ENCODE data around the gene TUBB2A.
A peak's percentile ranks its signal among the peaks of the same experiment; 100 is the strongest.
"Not testable (repeated sequence)": the region's sequence is repeated elsewhere in the genome, so short reads cannot be mapped to it uniquely, and the experiment has no call there.

The TUBB2A gene

DNA sequence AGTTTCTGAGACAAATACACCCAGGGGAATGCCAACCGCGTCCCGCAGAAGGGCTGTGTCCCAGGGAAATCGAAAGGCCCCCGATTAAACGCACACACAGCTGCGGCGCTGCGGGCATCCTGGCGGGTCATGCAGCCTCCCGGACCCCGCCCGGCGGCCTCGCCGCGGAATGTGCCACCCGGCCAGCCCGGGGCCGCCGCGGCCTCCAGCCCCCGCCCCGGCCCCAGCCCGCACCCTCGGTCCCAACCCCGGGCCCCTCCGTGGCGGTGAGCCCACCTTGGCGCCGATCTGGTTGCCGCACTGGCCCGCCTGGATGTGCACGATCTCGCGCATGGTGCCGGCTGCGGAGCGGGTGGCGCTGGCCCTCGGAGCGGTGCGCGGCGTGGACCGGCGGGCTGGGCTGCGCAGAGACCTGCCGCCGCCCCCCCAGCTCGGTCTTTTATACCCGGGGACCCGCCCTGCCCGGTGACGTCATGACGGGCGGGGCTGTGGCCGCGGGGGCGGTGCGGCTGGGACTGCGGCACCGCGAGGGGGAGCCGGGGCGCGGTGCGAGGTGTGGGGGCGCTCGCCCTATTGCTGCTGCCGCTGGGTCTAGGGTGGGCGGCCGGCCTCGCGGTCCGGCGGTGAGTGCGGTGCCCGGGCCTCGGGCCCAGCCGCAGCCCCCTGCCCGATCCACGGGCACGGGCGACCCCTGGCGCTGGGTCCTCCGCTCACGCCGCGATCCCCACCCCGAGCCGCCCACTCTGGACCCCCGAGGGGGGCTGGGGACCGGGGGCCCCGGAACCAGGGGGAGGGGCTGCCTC, at the start of gene TUBB2A:
TSS of gene TUBB2A (minus strand) at position 414 of the 803 bp plus-strand sequence. CDS start at position 333, 81 bp downstream.
- peak; percentile 74 to 82 for DNase-seq (ENCODE audit: low read depth in 2 of 2)

GRCh38 chr6:3206339-3207015, 49.1 kb upstream of the TUBB2A start:
- no peak for DNase-seq (ENCODE audit: low read depth in 2 of 2)

GRCh38 chr6:3205913-3206312, 48.6 kb upstream of the TUBB2A start:
- no peak for DNase-seq (ENCODE audit: low read depth in 2 of 2)

- no peak for DNase-seq (ENCODE audit: low read depth in 2 of 2)
Observed at GRCh38 chr6:3204921-3205320, 47.6 kb upstream of the TUBB2A start.

GRCh38 chr6:3202999-3203696, 45.8 kb upstream of the TUBB2A start:
- no peak for DNase-seq (ENCODE audit: low read depth in 2 of 2)

DNA sequence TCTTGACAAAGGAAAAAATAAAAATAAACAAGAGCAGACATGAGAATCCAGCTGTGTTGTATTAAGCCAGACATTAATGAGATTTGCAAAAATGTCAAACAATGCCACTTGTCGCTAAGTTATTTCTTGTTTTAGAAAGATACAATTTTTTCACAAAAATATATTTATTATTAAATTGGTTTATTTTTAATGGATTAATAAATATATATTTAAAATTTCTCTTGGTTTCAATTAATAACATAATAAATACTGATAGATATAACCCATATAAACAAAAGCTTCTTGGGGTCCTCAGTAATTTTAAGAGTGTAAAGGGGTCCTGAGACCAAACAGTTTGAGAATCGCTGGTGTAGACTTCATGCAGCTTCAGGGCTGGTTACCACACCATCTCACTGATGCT, 44.0 kb upstream of the TUBB2A start:
- DNase-seq (ENCODE audit: low read depth in 2 of 2), result no peak

DNA sequence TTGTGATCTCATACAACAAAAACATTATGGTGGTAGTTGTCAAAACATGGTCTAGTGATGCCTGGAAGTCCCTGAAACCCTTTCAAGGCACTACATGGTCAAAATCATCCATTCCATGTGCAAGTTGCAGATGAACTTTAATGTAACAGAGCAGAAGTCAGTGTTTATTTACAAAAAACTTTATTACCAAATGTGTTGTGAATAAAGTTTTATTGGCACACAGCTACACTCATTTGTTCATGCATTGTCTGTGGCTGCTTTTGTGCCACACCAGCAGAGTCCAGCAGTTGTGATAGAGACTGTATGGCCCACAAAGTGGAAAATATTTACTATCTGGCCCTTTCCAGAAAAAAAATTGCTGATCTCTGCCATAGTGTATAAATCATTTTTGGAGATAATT, 43.3 kb upstream of the TUBB2A start:
- DNase-seq (ENCODE audit: low read depth in 2 of 2), result no peak

DNA sequence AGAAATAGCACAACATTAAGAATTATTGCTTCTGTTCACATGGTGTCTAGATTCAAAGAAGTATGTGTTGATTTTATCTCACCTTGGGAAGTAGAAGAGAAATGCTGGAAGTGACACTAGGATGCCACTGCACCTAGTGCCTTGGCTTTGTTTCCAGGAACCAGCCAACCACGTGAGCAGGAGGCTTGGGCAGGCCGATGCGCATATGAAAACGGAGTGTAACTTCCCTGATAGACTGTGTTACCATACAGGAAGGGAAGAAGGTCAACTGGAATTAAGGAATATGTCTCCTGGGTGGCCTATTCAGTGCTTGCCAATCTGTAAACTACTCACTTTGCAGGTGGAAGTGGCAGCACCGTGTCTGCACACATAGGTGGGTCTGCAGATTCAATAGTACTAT, 42.0 kb upstream of the TUBB2A start:
- no peak for DNase-seq (ENCODE audit: low read depth in 2 of 2)

DNA sequence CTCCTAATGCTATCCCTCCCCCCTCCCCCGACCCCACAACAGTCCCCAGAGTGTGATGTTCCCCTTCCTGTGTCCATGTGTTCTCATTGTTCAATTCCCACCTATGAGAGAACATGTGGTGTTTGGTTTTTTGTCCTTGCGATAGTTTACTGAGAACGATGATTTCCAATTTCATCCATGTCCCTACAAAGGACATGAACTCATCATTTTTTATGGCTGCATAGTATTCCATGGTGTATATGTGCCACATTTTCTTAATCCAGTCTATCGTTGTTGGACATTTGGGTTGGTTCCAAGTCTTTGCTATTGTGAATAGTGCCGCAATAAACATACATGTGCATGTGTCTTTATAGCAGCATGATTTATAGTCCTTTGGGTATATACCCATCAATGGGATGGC, 40.4 kb upstream of the TUBB2A start:
- DNase-seq (ENCODE audit: low read depth in 2 of 2), result not testable (repeated sequence)

- DNase-seq (ENCODE audit: low read depth in 2 of 2), result no peak
Observed at GRCh38 chr6:3196770-3197169, 39.4 kb upstream of the TUBB2A start.

GRCh38 chr6:3195695-3196497, 38.6 kb upstream of the TUBB2A start:
- no peak for DNase-seq (ENCODE audit: low read depth in 2 of 2)

DNA sequence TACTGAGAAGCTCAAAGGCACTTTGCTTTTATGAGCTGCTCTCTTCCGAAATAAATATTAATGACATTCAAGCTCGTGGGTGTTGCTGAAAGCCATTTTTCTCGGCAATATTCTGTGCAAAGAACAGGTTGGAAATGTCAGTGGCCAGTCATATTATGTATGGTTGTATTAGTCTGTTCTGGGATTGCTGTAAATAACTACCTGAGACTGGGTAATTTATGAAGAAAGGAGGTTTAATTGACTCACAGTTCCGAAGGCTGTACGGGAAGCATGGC, 38.0 kb upstream of the TUBB2A start:
- DNase-seq (ENCODE audit: low read depth in 2 of 2), result no peak

GRCh38 chr6:3194535-3195419, 37.4 kb upstream of the TUBB2A start:
- DNase-seq (ENCODE audit: low read depth in 2 of 2), result no peak

DNA sequence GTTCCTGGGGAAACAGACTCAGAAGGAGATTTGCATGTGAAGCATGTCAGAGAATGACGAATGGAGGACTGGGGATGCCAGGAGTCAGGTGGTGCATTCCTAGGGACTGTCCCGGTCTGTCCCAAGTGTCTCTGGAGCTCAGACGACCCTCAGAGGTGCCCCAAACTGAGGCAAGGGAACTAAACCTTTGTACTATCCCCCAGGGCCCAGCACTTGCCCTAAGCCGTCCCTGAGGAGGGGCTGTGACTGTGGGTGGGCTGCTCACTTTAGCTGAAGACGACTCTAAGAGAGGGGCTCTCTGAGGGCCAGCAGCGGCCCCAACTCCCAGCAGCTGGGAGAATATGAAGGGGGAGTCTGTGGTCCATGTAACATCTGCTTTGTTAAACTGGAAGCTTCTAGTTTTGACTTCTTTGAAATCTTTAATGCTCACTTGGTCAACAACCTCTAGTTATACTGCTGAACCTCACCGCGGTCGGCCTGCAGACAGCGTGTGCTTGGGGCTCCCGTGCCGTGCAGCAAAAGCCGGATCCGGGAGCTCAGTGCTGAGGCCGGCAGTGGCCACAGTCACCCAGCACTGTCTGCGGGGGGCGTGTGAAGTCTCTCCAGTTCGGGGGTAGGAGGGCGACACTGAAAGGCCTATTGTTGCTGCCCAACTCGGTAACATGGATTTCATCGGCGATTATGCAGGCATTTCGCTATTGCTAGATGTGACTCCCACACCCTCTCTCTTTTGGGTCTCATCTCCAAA, 35.9 kb upstream of the TUBB2A start:
- no peak for DNase-seq (ENCODE audit: low read depth in 2 of 2)

DNA sequence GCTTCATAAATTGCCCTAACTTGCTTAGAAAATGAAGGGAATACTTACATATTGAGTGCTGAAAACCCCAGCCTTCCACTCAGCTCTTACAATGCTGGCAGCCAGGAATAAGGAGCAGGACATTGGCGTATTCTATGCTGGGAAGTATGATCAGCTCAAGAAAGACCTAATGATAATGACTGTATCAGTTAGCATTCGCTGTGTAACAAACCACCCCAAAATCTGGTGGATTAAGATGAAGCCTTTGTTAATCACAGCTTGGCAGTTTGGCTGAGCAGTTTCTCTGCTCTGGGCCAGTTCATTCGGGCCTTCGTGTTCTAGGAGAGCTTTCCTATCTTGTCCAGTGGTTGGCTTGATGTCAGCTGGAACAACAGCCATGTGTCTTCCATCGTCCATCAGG, 33.4 kb upstream of the TUBB2A start:
- DNase-seq (ENCODE audit: low read depth in 2 of 2), result no peak

- no peak for DNase-seq (ENCODE audit: low read depth in 2 of 2)
Observed at GRCh38 chr6:3190056-3190455, 32.7 kb upstream of the TUBB2A start.

DNA sequence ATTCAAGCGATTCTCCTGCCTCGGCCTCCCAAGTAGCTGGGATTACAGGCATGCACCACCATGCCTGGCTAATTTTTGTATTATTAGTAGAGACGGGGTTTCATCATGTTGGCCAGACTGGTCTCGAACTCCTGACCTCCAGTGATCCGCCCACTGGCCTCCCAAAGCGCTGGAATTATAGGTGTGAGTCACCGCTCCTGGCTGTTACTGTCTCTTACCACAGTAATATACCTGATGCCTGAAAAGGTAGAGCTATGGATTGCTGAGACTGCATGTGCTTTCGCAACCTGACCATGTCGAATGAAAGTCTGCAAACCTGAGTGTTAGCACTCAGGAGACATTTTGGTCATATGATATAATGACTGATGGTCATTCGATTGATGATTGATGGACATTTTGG, 31.8 kb upstream of the TUBB2A start:
- not testable (repeated sequence) for DNase-seq (ENCODE audit: low read depth in 2 of 2)

- no peak for DNase-seq (ENCODE audit: low read depth in 2 of 2)
Observed at GRCh38 chr6:3188262-3188661, 30.9 kb upstream of the TUBB2A start.

GRCh38 chr6:3186974-3187382, 29.6 kb upstream of the TUBB2A start:
- DNase-seq (ENCODE audit: low read depth in 2 of 2), result no peak

DNA sequence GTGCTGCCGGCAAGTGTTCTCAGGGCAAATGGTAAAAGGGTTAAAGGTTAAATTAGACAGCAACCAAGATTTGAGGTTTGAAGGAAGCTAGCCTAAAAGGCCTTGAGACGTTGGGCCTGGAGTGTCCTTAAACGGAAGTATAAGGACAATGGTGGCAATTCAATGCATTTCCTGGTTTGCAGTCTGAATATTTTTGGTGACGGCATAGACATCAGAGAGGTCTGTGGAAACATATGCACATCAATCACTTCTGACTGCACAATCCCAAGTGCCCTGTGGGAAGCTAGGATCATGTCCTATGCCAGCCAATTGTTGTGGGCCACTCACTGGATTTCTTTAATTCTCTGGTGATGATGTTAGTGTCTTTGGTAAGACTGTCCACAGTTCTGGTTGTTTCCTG, 25.7 kb upstream of the TUBB2A start:
- no peak for DNase-seq (ENCODE audit: low read depth in 2 of 2)
